ENCODE data around the gene RNF113B.

The RNF113B gene

GRCh38 chr13:98207416-98207815, 30.3 kb upstream of the RNF113B start:
- Histone ChIP-seq H3K4me2 (ENCODE audit: low read length) (no peak overlapping the region), H3K27ac (no peak overlapping the region)
- TF ChIP-seq CTCF (IDR thresholded peaks at IDR 0.05), result no peak

GRCh38 chr13:98206946-98207345, 29.9 kb upstream of the RNF113B start:
- H3K27ac ChIP-seq, result no peak overlapping the region
- H3K4me1 ChIP-seq, result no peaks in the 10 kb centered on the region
- no peak overlapping the region for H3K9ac ChIP-seq

More at GRCh38 chr13:98207416-98207815, 30.3 kb upstream of the RNF113B start:
- no peaks in the 10 kb centered on the region for H3K9me3 ChIP-seq (ENCODE audit: control insufficient read depth, low read length)
- H3K9ac ChIP-seq, result no peak overlapping the region
- H3K4me3 ChIP-seq (ENCODE audit: low read depth, low read length), result no peak overlapping the region
- H2AFZ ChIP-seq, result no peak overlapping the region
- H3K36me3 ChIP-seq (ENCODE audit: control insufficient read depth, insufficient read depth, low read length), result no peaks in the 10 kb centered on the region
- peaks cover 2% of the 10 kb centered on the region for H3K79me2 ChIP-seq
- no peaks in the 10 kb centered on the region for H3K4me1 ChIP-seq
- no peaks in the 10 kb centered on the region for H3K27me3 ChIP-seq (ENCODE audit: control insufficient read depth, insufficient read depth, low read length)

GRCh38 chr13:98204546-98204945, 27.5 kb upstream of the RNF113B start:
- H3K36me3 ChIP-seq (ENCODE audit: control insufficient read depth, insufficient read depth, low read length), result no peaks in the 10 kb centered on the region
- H3K9me3 ChIP-seq (ENCODE audit: control insufficient read depth, low read length), result no peaks in the 10 kb centered on the region
- no peak for TF ChIP-seq CTCF (IDR thresholded peaks at IDR 0.05)
- H3K9ac ChIP-seq, result no peak overlapping the region
- H3K27me3 ChIP-seq (ENCODE audit: control insufficient read depth, insufficient read depth, low read length), result no peaks in the 10 kb centered on the region
- H3K27ac ChIP-seq, result no peak overlapping the region
- no peak overlapping the region for H3K4me2 ChIP-seq (ENCODE audit: low read length)
- no peaks in the 10 kb centered on the region for H3K4me1 ChIP-seq
- no peak overlapping the region for H2AFZ ChIP-seq
- no peak overlapping the region for H3K4me3 ChIP-seq (ENCODE audit: low read depth, low read length)
- peaks cover 2% of the 10 kb centered on the region for H3K79me2 ChIP-seq

More at GRCh38 chr13:98206946-98207345, 29.9 kb upstream of the RNF113B start:
- H2AFZ ChIP-seq, result no peak overlapping the region
- TF ChIP-seq CTCF (IDR thresholded peaks at IDR 0.05), result no peak
- H3K4me2 ChIP-seq (ENCODE audit: low read length), result no peak overlapping the region
- no peaks in the 10 kb centered on the region for H3K36me3 ChIP-seq (ENCODE audit: control insufficient read depth, insufficient read depth, low read length)
- H3K4me3 ChIP-seq (ENCODE audit: low read depth, low read length), result no peak overlapping the region
- no peaks in the 10 kb centered on the region for H3K27me3 ChIP-seq (ENCODE audit: control insufficient read depth, insufficient read depth, low read length)
- H3K9me3 ChIP-seq (ENCODE audit: control insufficient read depth, low read length), result no peaks in the 10 kb centered on the region
- H3K79me2 ChIP-seq, result peaks cover 2% of the 10 kb centered on the region

GRCh38 chr13:98203646-98204326, 26.7 kb upstream of the RNF113B start:
- Histone ChIP-seq H2AFZ (no peak overlapping the region), H3K79me2 (peaks cover 2% of the 10 kb centered on the region), H3K9me3 (ENCODE audit: control insufficient read depth, low read length) (no peaks in the 10 kb centered on the region), H3K9ac (no peak overlapping the region), H3K27ac (no peak overlapping the region), H3K4me1 (no peaks in the 10 kb centered on the region), H3K36me3 (ENCODE audit: control insufficient read depth, insufficient read depth, low read length) (no peaks in the 10 kb centered on the region), H3K4me2 (ENCODE audit: low read length) (no peak overlapping the region), H3K27me3 (ENCODE audit: control insufficient read depth, insufficient read depth, low read length) (no peaks in the 10 kb centered on the region), H3K4me3 (ENCODE audit: low read depth, low read length) (no peak overlapping the region)
- no peak for TF ChIP-seq CTCF (IDR thresholded peaks at IDR 0.05)

GRCh38 chr13:98201984-98202383, 24.9 kb upstream of the RNF113B start:
- no peak overlapping the region for H3K27ac ChIP-seq
- no peaks in the 10 kb centered on the region for H3K36me3 ChIP-seq (ENCODE audit: control insufficient read depth, insufficient read depth, low read length)
- peaks cover 4% of the 10 kb centered on the region for H3K79me2 ChIP-seq
- no peak overlapping the region for H2AFZ ChIP-seq
- H3K4me3 ChIP-seq (ENCODE audit: low read depth, low read length), result no peak overlapping the region
- no peaks in the 10 kb centered on the region for H3K4me1 ChIP-seq
- no peaks in the 10 kb centered on the region for H3K9me3 ChIP-seq (ENCODE audit: control insufficient read depth, low read length)
- H3K27me3 ChIP-seq (ENCODE audit: control insufficient read depth, insufficient read depth, low read length), result no peaks in the 10 kb centered on the region
- no peak overlapping the region for H3K4me2 ChIP-seq (ENCODE audit: low read length)
- H3K9ac ChIP-seq, result no peak overlapping the region
- no peak for TF ChIP-seq CTCF (IDR thresholded peaks at IDR 0.05)

All from parathyroid adenoma (tissue), 2 donors.